ENCODE results near the gene PODN. TPM values are rescaled to one million over a fixed set of nuclear protein-coding genes. Genes with fewer than 3 reads are reported as not detected.

PODN gene
- total RNA-seq, 1 experiment from 2014 or later, result 0.10 TPM

DNA sequence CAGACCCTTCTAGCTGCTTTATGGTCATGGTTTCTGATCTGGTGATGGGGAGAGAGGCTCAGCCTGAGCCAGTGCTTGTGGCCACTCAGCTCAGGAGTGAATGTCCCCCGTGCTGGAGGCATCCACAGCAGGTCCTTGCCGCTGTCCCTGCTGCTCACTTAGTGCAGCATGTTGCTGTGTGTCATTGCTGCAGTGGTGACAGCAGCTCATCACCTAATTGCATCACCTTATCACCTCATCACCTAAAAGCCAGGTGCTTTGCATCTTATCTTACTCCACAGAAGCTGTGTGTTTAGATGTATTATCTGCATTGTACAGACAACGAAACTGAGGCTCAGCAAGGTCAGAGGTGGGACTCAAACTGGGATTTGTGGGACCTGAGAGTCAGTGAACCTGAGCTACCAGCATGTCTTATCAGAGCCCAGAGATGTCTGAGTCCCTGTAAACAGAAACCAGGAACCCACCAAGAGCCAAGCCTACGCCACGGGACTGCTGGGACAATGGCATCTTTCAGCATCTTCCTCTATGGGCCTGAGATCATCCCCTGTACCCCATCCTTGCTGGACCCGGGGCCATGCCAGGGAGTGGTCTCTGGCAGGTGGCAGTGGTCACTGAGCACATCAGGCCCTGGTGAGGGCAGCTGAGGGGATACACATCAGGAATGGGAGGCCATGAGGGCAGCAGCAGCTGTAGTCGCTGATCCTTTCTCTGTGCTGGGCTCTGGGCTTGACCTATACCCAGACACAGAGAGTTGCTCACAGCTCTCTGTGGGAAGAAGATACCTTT, 6.5 kb downstream of the PODN start:
- Histone ChIP-seq H3K4me3 (no peak overlapping the region), H3K27me3 (no peaks in the 10 kb centered on the region), H3K36me3 (no peaks in the 10 kb centered on the region), H3K9me3 (no peaks in the 10 kb centered on the region)
- DNase-seq, result no peak

DNA sequence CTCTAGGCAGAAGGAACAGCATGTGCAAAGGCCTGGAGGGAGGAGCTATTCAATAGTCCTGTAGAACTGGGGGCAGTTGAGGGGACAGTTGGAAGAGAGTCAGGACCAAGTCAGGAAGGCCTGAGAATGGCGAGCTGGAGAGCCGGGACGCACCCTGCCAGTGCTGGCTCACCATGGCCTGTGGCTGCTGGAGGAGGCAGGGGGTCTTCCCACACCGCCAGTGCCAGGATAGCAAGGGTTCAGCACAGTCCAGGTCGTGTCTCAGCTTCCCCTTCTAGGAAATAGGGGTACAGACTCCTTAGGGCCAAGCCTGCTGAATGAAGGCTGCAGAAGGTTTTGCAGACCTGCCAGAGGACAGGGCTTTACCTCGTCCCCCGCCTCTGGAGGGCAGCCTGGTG, 7.3 kb downstream of the PODN start:
- Histone ChIP-seq H3K27me3 (no peaks in the 10 kb centered on the region), H3K4me3 (no peak overlapping the region), H3K9me3 (no peaks in the 10 kb centered on the region), H3K36me3 (no peaks in the 10 kb centered on the region)
- DNase-seq, result no peak

DNA sequence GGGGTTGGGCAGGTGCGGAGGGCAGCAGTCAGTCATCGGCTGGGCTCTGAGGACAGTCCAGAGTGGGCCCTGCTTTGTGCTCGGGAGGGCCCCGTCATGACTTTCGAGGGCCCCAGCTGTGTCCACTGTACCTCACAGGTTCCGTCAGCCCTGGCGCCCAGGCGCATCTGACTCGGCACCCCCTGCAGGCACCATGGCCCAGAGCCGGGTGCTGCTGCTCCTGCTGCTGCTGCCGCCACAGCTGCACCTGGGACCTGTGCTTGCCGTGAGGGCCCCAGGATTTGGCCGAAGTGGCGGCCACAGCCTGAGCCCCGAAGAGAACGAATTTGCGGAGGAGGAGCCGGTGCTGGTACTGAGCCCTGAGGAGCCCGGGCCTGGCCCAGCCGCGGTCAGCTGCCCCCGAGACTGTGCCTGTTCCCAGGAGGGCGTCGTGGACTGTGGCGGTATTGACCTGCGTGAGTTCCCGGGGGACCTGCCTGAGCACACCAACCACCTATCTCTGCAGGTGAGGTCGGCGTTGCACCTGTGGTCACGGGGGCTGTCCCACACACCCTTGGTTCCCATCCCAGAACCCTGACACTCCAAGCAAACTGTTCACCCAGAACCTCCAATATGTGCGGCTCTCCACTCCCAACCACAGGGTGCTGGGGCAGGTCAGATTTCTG, 7.8 kb downstream of the PODN start:
- no peak overlapping the region for H3K4me3 ChIP-seq
- no peaks in the 10 kb centered on the region for H3K36me3 ChIP-seq
- H3K27me3 ChIP-seq, result no peaks in the 10 kb centered on the region
- H3K9me3 ChIP-seq, result no peaks in the 10 kb centered on the region
- DNase-seq, result no peak

DNA sequence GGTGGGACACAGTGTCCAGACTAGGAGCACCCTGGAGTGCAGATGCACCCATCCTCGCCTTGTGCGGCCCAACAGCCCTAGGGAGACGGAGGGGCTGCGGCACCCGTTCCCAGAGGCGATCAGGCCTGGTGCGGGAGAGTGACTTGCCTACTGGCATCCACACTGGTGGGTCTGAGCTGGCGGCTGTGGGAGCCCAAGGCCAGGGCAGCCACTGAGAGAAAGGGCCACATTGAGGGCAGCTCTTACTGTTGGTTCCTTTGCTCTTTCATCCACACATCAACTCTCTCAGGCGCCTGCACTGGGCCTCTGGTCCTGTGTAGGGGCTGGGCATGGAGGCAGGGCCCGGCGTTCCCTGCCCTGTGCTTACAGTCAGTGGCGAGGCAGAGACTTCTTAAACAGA, 8.6 kb downstream of the PODN start:
- DNase-seq, result no peak
- Histone ChIP-seq H3K4me3 (no peak overlapping the region), H3K36me3 (no peaks in the 10 kb centered on the region), H3K27me3 (no peaks in the 10 kb centered on the region), H3K9me3 (no peaks in the 10 kb centered on the region)

DNA sequence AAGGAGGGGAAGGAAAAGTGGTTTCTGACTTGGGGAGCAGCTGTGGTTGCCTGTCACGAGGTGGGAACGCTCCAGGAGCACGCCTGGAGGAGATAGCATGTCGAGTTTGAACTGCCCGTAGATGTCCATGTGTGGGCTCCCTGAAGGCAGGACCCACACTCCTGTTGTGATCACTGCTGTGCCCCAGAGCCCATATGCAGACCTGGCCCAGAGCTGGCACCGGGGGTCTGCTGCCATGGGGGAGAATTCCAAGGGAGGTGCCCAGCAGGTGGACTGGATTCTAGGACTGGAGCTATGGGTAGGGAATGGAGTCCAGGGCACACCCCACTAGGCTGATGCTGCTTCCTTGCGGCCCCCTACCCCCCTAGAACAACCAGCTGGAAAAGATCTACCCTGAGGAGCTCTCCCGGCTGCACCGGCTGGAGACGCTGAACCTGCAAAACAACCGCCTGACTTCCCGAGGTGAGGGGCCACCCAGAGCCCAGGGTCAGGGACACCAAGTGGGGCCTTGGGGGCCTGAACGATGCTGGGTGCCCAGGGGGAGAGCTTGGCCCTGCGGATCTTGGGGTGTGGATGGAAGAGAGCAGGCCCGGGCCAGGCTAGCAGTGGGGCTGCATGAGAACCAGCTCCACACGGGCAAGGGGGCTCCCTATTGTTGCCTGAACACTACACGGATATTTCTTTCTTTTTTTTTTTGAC, 9.3 kb downstream of the PODN start:
- Histone ChIP-seq H3K9me3 (no peaks in the 10 kb centered on the region), H3K36me3 (no peaks in the 10 kb centered on the region), H3K27me3 (no peaks in the 10 kb centered on the region), H3K4me3 (no peak overlapping the region)
- DNase-seq, result no peak

DNA sequence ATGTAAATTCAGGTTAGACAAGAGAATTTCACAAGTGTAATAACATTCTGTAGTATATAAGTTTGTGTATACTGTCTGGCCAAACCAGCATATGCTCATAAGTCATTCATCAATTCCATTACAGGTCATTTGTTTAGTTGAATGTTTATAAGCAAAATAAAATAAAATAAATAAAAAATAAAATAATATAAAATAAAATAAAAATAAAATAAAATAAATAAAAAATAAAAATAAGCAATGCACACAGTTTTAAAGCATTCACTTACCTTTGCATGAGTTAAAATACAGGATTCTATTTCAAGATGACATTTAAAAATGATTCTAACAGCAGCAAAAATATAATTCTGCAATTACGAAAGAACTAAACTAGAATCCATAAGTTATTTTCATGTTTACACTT, 9.9 kb downstream of the PODN start:
- H3K9me3 ChIP-seq, result no peaks in the 10 kb centered on the region
- DNase-seq, result no peak
- H3K4me3 ChIP-seq, result no peak overlapping the region
- H3K36me3 ChIP-seq, result no peaks in the 10 kb centered on the region
- H3K27me3 ChIP-seq, result no peaks in the 10 kb centered on the region

DNA sequence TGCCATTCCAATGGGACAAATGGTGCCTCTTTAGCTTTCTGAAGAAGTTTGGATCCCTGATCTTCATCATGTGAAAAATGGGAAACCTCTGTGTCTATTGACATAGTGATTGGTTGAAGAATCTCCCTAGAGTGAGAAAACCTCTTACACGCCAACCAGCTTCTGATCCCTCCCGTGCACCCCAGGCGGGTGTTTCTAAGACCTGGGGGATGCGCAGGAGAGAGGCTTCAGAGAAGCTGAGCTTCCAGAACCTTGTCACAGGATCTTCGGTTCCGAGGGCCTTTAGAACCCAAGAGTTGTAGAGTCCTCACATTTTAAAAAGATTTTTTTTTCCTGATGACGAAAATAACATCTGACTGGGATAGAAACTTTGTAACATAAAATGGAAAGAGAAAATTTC, 11.3 kb downstream of the PODN start:
- no peak for DNase-seq
- no peak overlapping the region for H3K4me3 ChIP-seq
- no peaks in the 10 kb centered on the region for H3K9me3 ChIP-seq
- no peaks in the 10 kb centered on the region for H3K36me3 ChIP-seq
- no peaks in the 10 kb centered on the region for H3K27me3 ChIP-seq

DNA sequence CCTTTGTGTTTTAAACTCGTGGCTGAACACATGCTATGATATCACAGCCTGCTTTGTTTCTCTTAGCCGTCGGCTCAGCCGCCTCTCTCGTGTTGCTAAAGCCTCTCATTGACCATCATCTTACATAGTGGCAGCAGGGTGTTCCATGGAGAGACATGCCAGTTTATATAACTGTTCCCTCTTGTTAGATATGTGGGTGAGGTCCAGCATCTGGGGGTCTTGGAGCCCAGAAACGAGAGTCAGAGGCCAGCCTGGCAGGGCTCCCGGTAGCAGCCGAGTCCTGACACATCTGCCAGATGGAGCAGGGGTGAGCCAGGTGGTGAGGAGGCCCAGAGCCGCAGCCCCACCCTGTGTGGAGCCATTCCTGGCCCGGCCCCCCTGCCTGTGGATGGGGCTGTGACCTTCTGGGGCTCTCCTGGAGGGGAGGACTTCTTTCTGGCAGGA, 11.9 kb downstream of the PODN start:
- no peaks in the 10 kb centered on the region for H3K36me3 ChIP-seq
- no peaks in the 10 kb centered on the region for H3K9me3 ChIP-seq
- no peaks in the 10 kb centered on the region for H3K27me3 ChIP-seq
- no peak overlapping the region for H3K4me3 ChIP-seq
- DNase-seq, result no peak

DNA sequence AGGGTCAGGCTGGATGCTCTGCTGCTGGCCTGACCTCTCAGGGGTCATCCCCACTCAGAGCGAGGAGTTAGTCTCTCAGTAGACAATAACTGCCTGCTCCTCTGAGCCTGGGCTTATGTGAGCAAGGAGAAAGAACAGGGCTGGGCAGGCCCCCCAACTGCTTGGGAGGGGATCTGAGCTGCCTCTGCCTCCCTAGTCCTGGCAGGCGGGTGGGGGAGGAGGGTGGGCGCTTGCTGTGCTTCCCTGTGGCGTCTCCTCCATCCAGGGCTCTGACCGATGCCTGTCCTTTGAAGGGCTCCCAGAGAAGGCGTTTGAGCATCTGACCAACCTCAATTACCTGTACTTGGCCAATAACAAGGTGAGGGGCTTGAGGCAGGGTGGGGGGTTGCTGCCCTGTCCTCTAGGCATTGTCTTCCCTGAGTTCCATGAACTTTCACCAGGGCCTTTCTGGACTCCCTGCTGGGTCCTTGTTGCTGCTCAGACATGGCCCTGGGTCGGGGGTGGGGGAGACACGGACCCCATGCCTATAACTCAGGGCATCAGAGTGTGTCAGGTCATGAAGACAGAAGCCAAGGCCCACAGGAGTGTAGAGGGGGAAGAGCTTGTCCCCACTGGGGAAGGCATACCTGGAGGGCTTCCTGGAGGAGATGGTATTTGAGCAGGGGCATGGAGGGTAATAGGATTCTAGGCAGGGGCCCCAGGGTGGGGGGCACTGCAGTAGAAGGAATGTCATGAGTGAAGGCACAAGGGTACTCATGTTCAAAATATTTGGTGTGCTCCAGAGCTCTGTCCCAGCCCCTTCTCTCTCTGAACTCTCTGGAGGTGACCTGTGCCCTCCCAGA, 12.5 kb downstream of the PODN start:
- DNase-seq, result no peak
- Histone ChIP-seq H3K9me3 (no peaks in the 10 kb centered on the region), H3K4me3 (no peak overlapping the region), H3K36me3 (no peaks in the 10 kb centered on the region), H3K27me3 (no peaks in the 10 kb centered on the region)

DNA sequence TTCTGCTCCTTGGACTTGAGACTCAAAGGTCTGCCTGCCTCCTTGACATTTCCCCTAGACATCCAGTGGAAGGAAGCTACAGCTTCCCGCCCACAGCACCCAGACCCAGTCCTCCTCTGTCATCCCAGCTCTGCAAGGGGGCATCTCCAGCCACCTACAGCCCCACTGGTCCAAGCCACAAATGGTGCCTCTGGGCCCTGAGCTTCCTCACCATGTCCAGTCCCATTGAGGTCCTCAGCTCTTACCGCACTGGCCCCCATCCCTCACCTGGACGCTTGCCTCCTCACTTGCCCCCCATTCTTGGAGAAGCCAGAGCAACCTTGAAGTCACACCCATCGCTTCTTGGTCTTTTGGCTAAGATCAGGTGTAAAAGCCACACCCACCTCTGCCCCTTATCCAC, 13.2 kb downstream of the PODN start:
- H3K27me3 ChIP-seq, result no peaks in the 10 kb centered on the region
- DNase-seq, result no peak

DNA sequence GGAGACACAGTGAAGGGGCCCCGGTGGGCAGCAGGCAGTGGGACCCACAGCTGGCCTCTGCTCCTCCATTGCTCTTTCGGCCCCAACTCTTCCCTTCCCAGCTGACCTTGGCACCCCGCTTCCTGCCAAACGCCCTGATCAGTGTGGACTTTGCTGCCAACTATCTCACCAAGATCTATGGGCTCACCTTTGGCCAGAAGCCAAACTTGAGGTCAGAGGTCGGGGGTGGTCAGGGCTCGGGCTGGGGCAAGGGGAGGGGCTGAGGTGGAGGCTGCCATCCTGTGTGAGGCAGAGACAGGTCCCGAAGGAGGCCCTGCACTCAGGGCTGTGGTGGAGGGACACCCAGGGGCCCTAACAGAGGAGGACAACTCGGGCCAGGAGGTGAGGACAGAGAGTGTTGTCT, 13.7 kb downstream of the PODN start:
- Histone ChIP-seq H3K9me3 (no peaks in the 10 kb centered on the region), H3K4me3 (no peak overlapping the region), H3K27me3 (no peaks in the 10 kb centered on the region), H3K36me3 (no peaks in the 10 kb centered on the region)
- DNase-seq, result no peak

More for the DNA sequence above, 13.2 kb downstream of the PODN start:
- H3K4me3 ChIP-seq, result no peak overlapping the region
- H3K36me3 ChIP-seq, result no peaks in the 10 kb centered on the region
- no peaks in the 10 kb centered on the region for H3K9me3 ChIP-seq

DNA sequence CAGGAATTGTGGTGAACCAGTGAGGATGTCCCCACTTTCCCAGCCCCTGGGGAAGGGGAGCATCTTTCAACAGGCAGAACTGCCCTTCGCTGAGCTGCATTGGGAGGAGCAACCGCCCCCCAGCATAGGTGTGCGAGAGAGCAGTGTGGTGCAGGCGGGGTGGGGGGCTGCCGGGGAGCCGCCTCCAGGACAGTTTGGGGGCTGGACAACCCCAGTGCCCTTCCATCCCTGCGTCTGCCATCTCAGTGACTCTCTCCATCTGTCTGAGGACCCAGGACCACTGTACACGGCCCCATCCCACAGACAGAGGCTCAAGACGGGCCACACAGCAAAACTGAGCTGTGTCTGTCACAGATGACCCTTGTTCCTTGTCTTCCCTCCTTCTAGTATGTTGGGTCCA, 14.2 kb downstream of the PODN start:
- Histone ChIP-seq H3K36me3 (no peaks in the 10 kb centered on the region), H3K27me3 (no peaks in the 10 kb centered on the region), H3K9me3 (no peaks in the 10 kb centered on the region), H3K4me3 (no peak overlapping the region)
- no peak for DNase-seq

DNA sequence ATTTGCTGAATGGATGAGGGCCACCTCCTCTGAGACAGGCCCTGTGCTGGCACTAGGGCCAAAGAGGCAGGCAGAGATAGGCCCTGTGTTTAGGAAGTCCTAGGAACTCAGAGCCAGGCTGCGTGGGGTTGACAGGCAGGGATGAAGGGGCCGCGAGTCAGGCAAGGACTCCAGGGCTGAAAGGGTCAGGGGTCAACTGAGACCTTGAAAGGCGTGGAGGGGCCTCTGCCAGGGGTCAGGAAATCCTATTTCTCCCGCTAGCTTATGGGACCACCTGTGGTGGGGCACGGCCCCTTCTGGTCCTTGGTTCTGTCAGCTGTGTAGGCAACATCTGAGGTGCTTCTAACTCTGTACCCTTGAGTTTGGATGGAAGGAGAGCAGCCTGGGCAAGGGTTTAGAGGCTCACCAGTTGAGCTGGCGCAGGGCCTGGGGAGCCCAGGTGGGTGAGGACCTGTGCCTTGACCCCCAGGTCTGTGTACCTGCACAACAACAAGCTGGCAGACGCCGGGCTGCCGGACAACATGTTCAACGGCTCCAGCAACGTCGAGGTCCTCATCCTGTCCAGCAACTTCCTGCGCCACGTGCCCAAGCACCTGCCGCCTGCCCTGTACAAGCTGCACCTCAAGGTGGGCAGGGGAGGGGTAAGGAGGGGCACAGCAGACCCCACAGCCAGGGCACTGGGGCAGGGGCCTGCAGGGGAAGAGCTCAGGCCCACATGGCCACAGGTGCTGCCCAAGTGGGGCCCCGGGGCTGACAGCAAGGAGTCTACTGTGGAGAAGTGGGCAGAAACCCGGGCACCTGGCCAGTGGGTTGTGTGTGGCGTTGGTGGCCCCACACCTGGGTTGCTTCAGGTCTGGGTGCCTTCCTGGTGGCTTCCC, 14.9 kb downstream of the PODN start:
- Histone ChIP-seq H3K27me3 (no peaks in the 10 kb centered on the region), H3K4me3 (no peak overlapping the region), H3K9me3 (no peaks in the 10 kb centered on the region), H3K36me3 (no peaks in the 10 kb centered on the region)
- no peak for DNase-seq

DNA sequence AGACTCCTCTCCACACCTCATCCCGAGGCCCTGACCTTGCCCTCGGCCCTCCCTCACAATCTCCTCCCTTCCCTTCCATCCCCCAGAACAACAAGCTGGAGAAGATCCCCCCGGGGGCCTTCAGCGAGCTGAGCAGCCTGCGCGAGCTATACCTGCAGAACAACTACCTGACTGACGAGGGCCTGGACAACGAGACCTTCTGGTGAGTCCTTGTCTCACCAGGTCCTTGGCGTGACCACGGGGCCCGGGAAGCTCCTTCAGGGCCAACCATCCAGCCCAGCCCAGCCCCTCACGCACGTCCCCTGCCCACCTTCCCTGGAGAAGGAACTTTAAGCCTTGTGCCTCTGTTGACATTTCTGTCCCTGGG, 15.6 kb downstream of the PODN start:
- H3K4me3 ChIP-seq, result no peak overlapping the region
- no peaks in the 10 kb centered on the region for H3K9me3 ChIP-seq
- no peaks in the 10 kb centered on the region for H3K27me3 ChIP-seq
- no peaks in the 10 kb centered on the region for H3K36me3 ChIP-seq
- no peak for DNase-seq

DNA sequence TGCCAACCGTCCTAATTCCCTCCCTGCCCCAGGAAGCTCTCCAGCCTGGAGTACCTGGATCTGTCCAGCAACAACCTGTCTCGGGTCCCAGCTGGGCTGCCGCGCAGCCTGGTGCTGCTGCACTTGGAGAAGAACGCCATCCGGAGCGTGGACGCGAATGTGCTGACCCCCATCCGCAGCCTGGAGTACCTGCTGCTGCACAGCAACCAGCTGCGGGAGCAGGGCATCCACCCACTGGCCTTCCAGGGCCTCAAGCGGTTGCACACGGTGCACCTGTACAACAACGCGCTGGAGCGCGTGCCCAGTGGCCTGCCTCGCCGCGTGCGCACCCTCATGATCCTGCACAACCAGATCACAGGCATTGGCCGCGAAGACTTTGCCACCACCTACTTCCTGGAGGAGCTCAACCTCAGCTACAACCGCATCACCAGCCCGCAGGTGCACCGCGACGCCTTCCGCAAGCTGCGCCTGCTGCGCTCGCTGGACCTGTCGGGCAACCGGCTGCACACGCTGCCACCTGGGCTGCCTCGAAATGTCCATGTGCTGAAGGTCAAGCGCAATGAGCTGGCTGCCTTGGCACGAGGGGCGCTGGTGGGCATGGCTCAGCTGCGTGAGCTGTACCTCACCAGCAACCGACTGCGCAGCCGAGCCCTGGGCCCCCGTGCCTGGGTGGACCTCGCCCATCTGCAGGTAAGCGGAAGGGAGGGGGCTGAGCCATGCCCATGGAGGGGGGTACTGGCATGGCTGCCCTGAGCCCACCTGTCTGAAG, 16.5 kb downstream of the PODN start:
- no peak for DNase-seq
- H3K36me3 ChIP-seq, result no peaks in the 10 kb centered on the region
- H3K4me3 ChIP-seq, result no peak overlapping the region
- no peaks in the 10 kb centered on the region for H3K9me3 ChIP-seq
- H3K27me3 ChIP-seq, result no peaks in the 10 kb centered on the region
